Measurements from ENCODE around the gene MELTF.

The MELTF gene

DNA sequence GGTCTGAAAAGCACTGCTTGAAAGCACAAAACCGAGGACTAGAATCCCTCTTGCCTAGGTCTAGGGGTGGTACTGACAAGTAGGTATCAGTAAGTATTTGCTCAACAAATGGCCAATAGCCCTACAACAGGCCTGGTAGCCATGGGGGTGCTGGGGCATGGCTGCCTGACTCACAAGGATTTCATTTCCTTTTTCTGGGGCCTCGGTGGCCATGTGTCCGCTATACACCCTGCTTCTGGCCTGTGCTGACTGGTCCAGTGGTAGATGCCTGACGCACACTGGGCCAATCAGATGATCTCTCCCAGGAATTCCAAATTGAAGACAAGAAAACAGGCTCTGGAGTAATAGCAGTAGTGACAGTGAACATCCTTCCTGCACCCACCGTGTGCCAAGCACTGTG lies 29.4 kb downstream of the MELTF start:
- TF ChIP-seq TCF4 (CRISPR knock-in tag; IDR thresholded peaks at IDR 0.05; ENCODE audit: borderline replicate concordance) (no peak), ZNF8 (CRISPR knock-in tag; IDR thresholded peaks at IDR 0.05) (no peak), SNAI2 (CRISPR knock-in tag; IDR thresholded peaks at IDR 0.05) (no peak), RARB (CRISPR knock-in tag; IDR thresholded peaks at IDR 0.05) (no peak), ZNF565 (CRISPR knock-in tag; conservative IDR thresholded peaks at IDR 0.05; ENCODE audit: low read depth) (no peak), ZC3H10 (CRISPR knock-in tag; IDR thresholded peaks at IDR 0.05) (no peak), TOX (CRISPR knock-in tag; IDR thresholded peaks at IDR 0.05; ENCODE audit: borderline replicate concordance) (no peak), GLIS3 (CRISPR knock-in tag; IDR thresholded peaks at IDR 0.05) (no peak), OSR1 (CRISPR knock-in tag; IDR thresholded peaks at IDR 0.05) (no peak), PPARA (CRISPR knock-in tag; IDR thresholded peaks at IDR 0.05; ENCODE audit: borderline replicate concordance) (no peak), ZFP30 (CRISPR knock-in tag; IDR thresholded peaks at IDR 0.05) (no peak), CREB5 (CRISPR knock-in tag; IDR thresholded peaks at IDR 0.05; ENCODE audit: low read depth) (no peak), ZNF70 (CRISPR knock-in tag; IDR thresholded peaks at IDR 0.05) (no peak)
- TF ChIP-seq, protein P1, sequence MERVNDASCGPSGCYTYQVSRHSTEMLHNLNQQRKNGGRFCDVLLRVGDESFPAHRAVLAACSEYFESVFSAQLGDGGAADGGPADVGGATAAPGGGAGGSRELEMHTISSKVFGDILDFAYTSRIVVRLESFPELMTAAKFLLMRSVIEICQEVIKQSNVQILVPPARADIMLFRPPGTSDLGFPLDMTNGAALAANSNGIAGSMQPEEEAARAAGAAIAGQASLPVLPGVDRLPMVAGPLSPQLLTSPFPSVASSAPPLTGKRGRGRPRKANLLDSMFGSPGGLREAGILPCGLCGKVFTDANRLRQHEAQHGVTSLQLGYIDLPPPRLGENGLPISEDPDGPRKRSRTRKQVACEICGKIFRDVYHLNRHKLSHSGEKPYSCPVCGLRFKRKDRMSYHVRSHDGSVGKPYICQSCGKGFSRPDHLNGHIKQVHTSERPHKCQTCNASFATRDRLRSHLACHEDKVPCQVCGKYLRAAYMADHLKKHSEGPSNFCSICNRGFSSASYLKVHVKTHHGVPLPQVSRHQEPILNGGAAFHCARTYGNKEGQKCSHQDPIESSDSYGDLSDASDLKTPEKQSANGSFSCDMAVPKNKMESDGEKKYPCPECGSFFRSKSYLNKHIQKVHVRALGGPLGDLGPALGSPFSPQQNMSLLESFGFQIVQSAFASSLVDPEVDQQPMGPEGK (CRISPR knock-in tag; IDR thresholded peaks at IDR 0.05; ENCODE audit: borderline replicate concordance) = no peak

DNA sequence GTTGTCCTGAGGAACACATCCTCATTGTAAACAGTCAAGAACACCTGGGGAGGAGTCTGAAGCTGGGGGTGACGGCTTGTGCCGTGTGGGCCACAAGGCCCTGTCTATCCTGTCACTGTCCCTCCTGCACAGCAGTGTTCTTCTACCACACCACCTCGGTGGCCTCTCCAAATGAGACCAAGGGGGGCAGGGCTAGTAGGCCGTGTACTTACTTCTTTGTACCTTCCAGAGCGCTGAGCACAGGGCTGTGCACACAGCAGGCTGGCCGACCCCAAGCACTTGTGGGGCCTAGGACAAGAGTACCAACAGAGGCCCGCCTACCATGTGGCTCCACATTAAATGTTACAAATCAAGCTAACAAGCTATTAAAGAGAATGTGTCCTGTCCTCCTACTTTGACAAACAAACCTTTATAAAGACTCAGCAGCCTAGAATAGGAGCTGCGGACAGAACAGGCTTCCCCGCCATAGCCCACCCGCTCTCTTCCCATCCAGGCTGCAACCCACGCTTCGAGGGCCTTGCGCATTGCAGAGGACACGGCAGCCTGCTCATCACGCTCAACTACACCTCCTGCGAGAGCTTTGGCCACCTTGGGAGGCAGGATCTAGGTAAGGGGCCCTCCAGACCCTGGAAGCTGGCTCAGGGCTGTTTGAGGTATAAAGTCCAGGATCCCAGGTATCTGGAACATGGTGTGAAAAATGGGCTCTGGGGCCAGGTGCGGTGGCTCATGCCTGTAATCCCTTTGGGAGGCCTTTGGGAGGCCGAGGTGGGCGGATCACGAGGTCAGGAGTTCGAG lies 30.5 kb downstream of the MELTF start:
- TF ChIP-seq ZNF565 (CRISPR knock-in tag; conservative IDR thresholded peaks at IDR 0.05; ENCODE audit: low read depth) (no peak), ZFP30 (CRISPR knock-in tag; IDR thresholded peaks at IDR 0.05) (no peak)
- no peak for ATAC-seq

More for the DNA sequence above, 29.4 kb downstream of the MELTF start:
- no peak for ATAC-seq

GRCh38 chr3:196997311-196997710 lies 32.3 kb downstream of the MELTF start:
- ATAC-seq = no peak
- TF ChIP-seq ZFP3 (CRISPR knock-in tag; IDR thresholded peaks at IDR 0.05) (no peak), ZFP30 (CRISPR knock-in tag; IDR thresholded peaks at IDR 0.05) (no peak)

- no peak for ATAC-seq
- TF ChIP-seq CREB5 (CRISPR knock-in tag; IDR thresholded peaks at IDR 0.05; ENCODE audit: low read depth) (no peak), RARB (CRISPR knock-in tag; IDR thresholded peaks at IDR 0.05) (no peak), ISL1 (CRISPR knock-in tag; IDR thresholded peaks at IDR 0.05) (no peak), PPARA (CRISPR knock-in tag; IDR thresholded peaks at IDR 0.05; ENCODE audit: borderline replicate concordance) (no peak), BACH2 (CRISPR knock-in tag; IDR thresholded peaks at IDR 0.05; ENCODE audit: borderline replicate concordance) (no peak), ARNTL (CRISPR knock-in tag; IDR thresholded peaks at IDR 0.05; ENCODE audit: borderline replicate concordance, low read depth) (no peak), OSR1 (CRISPR knock-in tag; IDR thresholded peaks at IDR 0.05) (no peak), ZNF8 (CRISPR knock-in tag; IDR thresholded peaks at IDR 0.05) (no peak), ZNF70 (CRISPR knock-in tag; IDR thresholded peaks at IDR 0.05) (no peak), ZNF565 (CRISPR knock-in tag; conservative IDR thresholded peaks at IDR 0.05; ENCODE audit: low read depth) (no peak)
These were observed 33.0 kb downstream of the MELTF start for GRCh38 chr3:196996454-196997265.

- no peak for ATAC-seq
- no peak for TF ChIP-seq ZFP30 (CRISPR knock-in tag; IDR thresholded peaks at IDR 0.05)
- TF ChIP-seq RARB (CRISPR knock-in tag; IDR thresholded peaks at IDR 0.05) = no peak
- TF ChIP-seq TCF4 (CRISPR knock-in tag; IDR thresholded peaks at IDR 0.05; ENCODE audit: borderline replicate concordance) = no peak
- TF ChIP-seq TOX (CRISPR knock-in tag; IDR thresholded peaks at IDR 0.05; ENCODE audit: borderline replicate concordance) = no peak
These were observed 33.8 kb downstream of the MELTF start for GRCh38 chr3:196995646-196996355.
